ENCODE data around the gene USP25.

The USP25 gene

DNA sequence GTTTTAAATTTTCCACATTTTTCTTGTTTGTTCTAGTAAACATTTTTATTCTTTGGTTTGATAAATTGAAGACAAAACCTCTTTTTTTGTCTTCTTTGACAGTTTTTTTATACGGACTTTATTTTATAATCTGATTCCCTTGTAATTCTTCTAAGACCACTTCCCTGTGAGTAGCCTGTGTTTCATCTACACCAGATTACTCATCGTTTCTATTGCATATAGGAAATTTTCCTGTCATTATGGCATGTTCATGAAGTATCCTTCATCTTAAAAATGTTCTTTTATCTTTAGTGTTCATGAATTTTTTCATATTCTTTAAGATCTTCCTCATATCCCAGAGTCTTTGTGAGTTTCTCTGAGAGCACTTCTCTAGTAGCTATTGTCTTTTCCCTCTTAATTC lies 109.8 kb downstream of the USP25 start:
- Mint-ChIP-seq H3K27ac (no peak overlapping the region), H3K4me3 (no peak overlapping the region), H3K27me3 (ENCODE audit: low read depth, poor library complexity) (no peaks in the 10 kb centered on the region), H3K4me1 (no peaks in the 10 kb centered on the region), H3K9me3 (no peaks in the 10 kb centered on the region), H3K36me3 (ENCODE audit: low read depth) (peaks cover 5% of the 10 kb centered on the region)
- no peak for DNase-seq
- TF ChIP-seq, protein P1, sequence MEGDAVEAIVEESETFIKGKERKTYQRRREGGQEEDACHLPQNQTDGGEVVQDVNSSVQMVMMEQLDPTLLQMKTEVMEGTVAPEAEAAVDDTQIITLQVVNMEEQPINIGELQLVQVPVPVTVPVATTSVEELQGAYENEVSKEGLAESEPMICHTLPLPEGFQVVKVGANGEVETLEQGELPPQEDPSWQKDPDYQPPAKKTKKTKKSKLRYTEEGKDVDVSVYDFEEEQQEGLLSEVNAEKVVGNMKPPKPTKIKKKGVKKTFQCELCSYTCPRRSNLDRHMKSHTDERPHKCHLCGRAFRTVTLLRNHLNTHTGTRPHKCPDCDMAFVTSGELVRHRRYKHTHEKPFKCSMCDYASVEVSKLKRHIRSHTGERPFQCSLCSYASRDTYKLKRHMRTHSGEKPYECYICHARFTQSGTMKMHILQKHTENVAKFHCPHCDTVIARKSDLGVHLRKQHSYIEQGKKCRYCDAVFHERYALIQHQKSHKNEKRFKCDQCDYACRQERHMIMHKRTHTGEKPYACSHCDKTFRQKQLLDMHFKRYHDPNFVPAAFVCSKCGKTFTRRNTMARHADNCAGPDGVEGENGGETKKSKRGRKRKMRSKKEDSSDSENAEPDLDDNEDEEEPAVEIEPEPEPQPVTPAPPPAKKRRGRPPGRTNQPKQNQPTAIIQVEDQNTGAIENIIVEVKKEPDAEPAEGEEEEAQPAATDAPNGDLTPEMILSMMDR (IDR thresholded peaks at IDR 0.05), result no peak

DNA sequence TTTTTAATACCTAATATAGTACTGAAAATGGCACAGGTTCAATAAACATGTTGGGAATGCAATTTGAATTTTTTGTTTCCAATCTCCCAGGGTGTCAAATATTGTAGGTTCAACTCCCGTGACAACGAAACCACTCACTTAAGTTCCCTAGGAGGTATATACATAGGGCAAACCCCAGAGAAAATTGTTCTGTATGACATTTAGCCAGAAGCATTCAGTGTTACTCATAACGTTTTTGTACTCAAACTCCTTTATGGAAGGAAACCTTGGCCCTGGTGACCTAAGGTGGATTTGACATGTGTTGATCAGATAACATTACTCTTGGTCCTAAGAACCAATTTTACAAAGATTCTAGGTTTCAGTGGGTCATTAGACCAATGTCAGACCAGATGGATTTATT lies 110.6 kb downstream of the USP25 start:
- Mint-ChIP-seq H3K9me3 (no peaks in the 10 kb centered on the region), H3K4me1 (no peaks in the 10 kb centered on the region), H3K4me3 (no peak overlapping the region), H3K36me3 (ENCODE audit: low read depth) (peaks cover 5% of the 10 kb centered on the region), H3K27me3 (ENCODE audit: low read depth, poor library complexity) (no peaks in the 10 kb centered on the region), H3K27ac (no peak overlapping the region)
- TF ChIP-seq, protein P1 (IDR thresholded peaks at IDR 0.05), result no peak
- no peak for DNase-seq

DNA sequence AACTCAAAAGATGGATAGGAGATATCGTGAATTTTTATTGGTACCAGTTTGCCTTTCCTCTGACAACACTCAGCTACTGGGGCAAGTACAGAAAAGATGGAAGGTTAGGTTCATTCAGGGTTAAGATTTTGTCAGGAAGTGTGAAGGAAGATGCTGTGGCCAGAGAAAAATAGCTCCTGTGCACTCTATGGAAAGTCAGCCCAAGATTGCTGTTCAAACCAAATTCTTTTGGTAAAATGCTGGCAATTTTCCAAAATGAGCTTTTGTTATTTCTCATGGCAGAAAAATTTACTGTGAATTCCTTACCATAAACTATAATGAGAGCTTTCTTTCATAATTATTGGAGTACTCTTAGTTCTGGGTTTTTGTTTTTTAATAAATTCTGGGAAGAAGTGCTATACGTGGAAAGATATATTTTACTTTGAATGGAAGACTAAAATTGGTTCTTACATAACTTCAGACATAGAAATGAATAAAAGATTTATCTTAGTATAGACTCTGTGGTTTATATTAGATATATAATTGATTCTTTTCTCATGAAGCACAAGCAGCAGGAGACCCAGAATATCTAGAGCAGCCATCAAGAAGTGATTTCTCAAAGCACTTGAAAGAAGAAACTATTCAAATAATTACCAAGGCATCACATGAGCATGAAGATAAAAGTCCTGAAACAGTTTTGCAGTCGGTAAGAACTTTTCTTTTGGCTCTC lies 112.2 kb downstream of the USP25 start:
- TF ChIP-seq, protein P1 (IDR thresholded peaks at IDR 0.05), result no peak
- DNase-seq, result no peak
- H3K27ac Mint-ChIP-seq, result no peak overlapping the region
- H3K27me3 Mint-ChIP-seq (ENCODE audit: low read depth, poor library complexity), result no peaks in the 10 kb centered on the region
- no peaks in the 10 kb centered on the region for H3K9me3 Mint-ChIP-seq
- H3K4me3 Mint-ChIP-seq, result no peak overlapping the region
- H3K4me1 Mint-ChIP-seq, result no peaks in the 10 kb centered on the region
- H3K36me3 Mint-ChIP-seq (ENCODE audit: low read depth), result peaks cover 12% of the 10 kb centered on the region

DNA sequence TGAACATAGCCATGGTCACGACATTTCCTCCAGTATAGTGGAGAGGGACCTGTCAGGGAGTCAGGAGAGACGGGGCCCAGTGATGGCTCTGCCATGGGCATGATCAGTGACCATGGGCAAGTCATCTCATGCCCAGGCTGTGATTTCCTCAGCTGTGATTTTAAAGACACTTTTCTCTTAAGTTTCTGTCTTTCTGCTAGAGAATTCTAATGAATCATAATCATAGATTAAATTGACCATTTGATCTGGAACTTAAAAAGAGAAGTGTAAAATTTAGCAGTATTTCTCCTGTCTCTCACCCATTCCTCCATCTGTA lies 112.7 kb downstream of the USP25 start:
- H3K27ac Mint-ChIP-seq, result no peak overlapping the region
- no peak overlapping the region for H3K4me3 Mint-ChIP-seq
- H3K4me1 Mint-ChIP-seq, result no peaks in the 10 kb centered on the region

DNA sequence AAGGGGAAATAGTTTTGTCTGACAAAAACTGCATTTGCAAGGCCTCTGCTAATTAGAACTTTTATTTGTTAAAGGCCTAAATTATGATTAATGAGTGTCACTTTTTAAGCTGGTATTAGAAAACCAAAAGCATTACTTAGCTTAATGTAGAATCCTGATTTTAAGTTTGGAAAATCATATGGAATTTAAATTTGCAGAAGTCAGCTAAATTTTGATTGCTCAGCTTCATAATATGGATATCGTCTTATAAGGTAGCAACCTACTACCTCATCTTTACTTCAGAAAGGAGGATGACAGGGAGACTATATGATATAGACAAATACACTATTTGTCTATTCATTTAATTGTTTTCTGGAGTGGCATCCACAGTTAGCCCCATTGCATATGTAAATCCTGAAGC lies 114.0 kb downstream of the USP25 start:
- Mint-ChIP-seq H3K27me3 (ENCODE audit: low read depth, poor library complexity) (no peaks in the 10 kb centered on the region), H3K27ac (peak overlapping the region; percentile 41), H3K36me3 (ENCODE audit: low read depth) (peaks cover 17% of the 10 kb centered on the region), H3K4me3 (no peak overlapping the region), H3K4me1 (no peaks in the 10 kb centered on the region), H3K9me3 (no peaks in the 10 kb centered on the region)
- no peak for DNase-seq
- TF ChIP-seq, protein P1 (IDR thresholded peaks at IDR 0.05), result no peak

More for the DNA sequence above, 112.7 kb downstream of the USP25 start:
- TF ChIP-seq, protein P1 (IDR thresholded peaks at IDR 0.05), result no peak
- peaks cover 12% of the 10 kb centered on the region for H3K36me3 Mint-ChIP-seq (ENCODE audit: low read depth)
- no peaks in the 10 kb centered on the region for H3K27me3 Mint-ChIP-seq (ENCODE audit: low read depth, poor library complexity)
- H3K9me3 Mint-ChIP-seq, result no peaks in the 10 kb centered on the region
- no peak for DNase-seq

Measured in nephron progenitor cell (in vitro differentiated cells).